Measurements from ENCODE around the gene GNAS-AS1.

GNAS-AS1 gene

GRCh38 chr20:58772786-58773185, 77.9 kb downstream of the GNAS-AS1 start:
- H3K27ac Mint-ChIP-seq, result no peak overlapping the region
- TF ChIP-seq, protein P1, sequence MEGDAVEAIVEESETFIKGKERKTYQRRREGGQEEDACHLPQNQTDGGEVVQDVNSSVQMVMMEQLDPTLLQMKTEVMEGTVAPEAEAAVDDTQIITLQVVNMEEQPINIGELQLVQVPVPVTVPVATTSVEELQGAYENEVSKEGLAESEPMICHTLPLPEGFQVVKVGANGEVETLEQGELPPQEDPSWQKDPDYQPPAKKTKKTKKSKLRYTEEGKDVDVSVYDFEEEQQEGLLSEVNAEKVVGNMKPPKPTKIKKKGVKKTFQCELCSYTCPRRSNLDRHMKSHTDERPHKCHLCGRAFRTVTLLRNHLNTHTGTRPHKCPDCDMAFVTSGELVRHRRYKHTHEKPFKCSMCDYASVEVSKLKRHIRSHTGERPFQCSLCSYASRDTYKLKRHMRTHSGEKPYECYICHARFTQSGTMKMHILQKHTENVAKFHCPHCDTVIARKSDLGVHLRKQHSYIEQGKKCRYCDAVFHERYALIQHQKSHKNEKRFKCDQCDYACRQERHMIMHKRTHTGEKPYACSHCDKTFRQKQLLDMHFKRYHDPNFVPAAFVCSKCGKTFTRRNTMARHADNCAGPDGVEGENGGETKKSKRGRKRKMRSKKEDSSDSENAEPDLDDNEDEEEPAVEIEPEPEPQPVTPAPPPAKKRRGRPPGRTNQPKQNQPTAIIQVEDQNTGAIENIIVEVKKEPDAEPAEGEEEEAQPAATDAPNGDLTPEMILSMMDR (IDR thresholded peaks at IDR 0.05), result no peak
- no peak overlapping the region for H3K4me3 Mint-ChIP-seq
- H3K36me3 Mint-ChIP-seq (ENCODE audit: low read depth), result no peaks in the 10 kb centered on the region
- no peaks in the 10 kb centered on the region for H3K9me3 Mint-ChIP-seq
- DNase-seq, result no peak
- peaks cover 4% of the 10 kb centered on the region for H3K4me1 Mint-ChIP-seq
- H3K27me3 Mint-ChIP-seq (ENCODE audit: low read depth, poor library complexity), result peaks cover 37% of the 10 kb centered on the region
